Brain microvascular endothelial cell (primary cell): Measurements from ENCODE around the gene ENDOU.

ENCODE experiments used
- DNase-seq: peaks from one replicate; pipeline ENCODE4 v3.0.0-alpha.2; 2020
- H3K27ac ChIP-seq: fragments of 250-450 bp; sonication (Bioruptor Pico); 2 replicates; pipeline ENCODE4 v1.5.1; 2020; ENCODE audit warnings: mild to moderate bottlenecking, moderate library complexity
- H3K27me3 ChIP-seq: fragments of 250-450 bp; sonication (Bioruptor Pico); replicated peaks from 2 replicates; pipeline ENCODE4 v1.5.1; 2020; ENCODE audit warnings: mild to moderate bottlenecking
- H3K36me3 ChIP-seq: fragments of 250-450 bp; sonication (Bioruptor Pico); replicated peaks from 2 replicates; pipeline ENCODE4 v1.5.1; 2020; ENCODE audit warnings: mild to moderate bottlenecking
- H3K4me3 ChIP-seq: 2 replicates; pipeline ENCODE4 v1.5.1; 2011; ENCODE audit warnings: low read depth, mild to moderate bottlenecking, control low read depth, low read length, moderate library complexity
- in situ Hi-C: cut with HindIII; loops from 2 replicates; pipeline ENCODE4 v1.10.0; 2017; ENCODE audit warnings: low sequenced_read_pairs, low pct_ligation_motif_present
- TF ChIP-seq, protein P1 (sequence below): IDR thresholded peaks from 2 replicates; pipeline ENCODE4 v1.5.1; 2011; ENCODE audit warnings: low read depth, mild to moderate bottlenecking, moderate library complexity, low read length, control low read depth, inconsistent platforms; ENCODE audit errors: missing control alignments

ENDOU gene

DNA sequence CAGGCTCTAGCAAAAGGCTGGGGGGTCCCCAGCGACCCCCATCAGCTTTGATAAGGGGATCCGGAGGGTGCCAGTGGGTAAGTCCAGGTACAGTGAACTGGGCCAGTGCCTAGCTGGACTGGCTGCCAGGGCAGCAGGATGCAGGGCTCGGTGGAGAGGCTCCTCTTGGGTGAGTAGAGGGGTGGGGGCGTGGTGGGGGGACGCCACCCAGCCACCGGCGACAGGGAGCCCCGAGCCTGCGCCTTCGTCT lies 33.2 kb upstream of the ENDOU start:
- TF ChIP-seq, protein P1, sequence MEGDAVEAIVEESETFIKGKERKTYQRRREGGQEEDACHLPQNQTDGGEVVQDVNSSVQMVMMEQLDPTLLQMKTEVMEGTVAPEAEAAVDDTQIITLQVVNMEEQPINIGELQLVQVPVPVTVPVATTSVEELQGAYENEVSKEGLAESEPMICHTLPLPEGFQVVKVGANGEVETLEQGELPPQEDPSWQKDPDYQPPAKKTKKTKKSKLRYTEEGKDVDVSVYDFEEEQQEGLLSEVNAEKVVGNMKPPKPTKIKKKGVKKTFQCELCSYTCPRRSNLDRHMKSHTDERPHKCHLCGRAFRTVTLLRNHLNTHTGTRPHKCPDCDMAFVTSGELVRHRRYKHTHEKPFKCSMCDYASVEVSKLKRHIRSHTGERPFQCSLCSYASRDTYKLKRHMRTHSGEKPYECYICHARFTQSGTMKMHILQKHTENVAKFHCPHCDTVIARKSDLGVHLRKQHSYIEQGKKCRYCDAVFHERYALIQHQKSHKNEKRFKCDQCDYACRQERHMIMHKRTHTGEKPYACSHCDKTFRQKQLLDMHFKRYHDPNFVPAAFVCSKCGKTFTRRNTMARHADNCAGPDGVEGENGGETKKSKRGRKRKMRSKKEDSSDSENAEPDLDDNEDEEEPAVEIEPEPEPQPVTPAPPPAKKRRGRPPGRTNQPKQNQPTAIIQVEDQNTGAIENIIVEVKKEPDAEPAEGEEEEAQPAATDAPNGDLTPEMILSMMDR: no peak
- Histone ChIP-seq H3K4me3 (peak overlapping the region; percentile 63), H3K27ac (no peak overlapping the region), H3K36me3 (no peaks in the 10 kb centered on the region), H3K27me3 (no peaks in the 10 kb centered on the region)
- in situ Hi-C loops: no loop called here
- DNase-seq: no peak

DNA sequence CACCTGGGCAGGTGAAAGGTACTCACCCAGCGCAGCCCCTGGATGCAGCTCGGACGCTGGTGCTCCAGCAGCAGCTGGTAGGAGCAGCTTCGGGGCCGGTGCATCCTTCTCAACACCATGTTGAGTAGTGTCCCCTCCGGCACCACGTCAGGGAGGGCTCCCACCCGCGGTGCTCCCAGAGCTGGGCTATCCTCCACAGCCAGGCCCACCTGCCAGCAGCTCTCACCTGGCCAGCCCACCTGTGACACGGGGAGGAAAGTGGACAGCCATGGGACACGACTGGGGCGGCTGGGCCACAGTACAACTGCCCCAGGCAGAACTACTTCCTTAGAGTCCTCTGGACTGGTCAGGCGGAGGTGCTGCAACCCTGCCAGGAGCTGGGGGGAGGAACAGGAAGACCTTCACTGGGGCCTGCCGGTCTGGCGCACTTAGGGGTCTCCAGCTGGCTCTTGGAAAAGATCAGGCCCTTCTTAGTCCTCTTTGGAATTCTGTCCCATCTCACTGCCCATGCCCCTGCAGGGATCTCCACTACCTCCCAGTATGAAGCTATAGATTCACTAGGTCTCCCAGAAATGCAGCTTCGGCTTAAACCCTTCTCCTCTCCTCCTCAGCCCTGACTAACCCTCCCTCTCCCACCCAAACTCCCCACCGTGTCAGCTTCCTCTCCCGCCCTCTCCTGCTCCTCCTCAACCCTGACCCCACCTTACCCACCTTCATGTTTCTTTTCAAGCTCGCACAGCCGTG lies 32.7 kb upstream of the ENDOU start:
- TF ChIP-seq, protein P1: no peak
- Histone ChIP-seq H3K27ac (no peak overlapping the region), H3K27me3 (no peaks in the 10 kb centered on the region), H3K4me3 (peak overlapping the region; percentile 63), H3K36me3 (no peaks in the 10 kb centered on the region)
- in situ Hi-C loops: no loop called here
- DNase-seq: no peak

DNA sequence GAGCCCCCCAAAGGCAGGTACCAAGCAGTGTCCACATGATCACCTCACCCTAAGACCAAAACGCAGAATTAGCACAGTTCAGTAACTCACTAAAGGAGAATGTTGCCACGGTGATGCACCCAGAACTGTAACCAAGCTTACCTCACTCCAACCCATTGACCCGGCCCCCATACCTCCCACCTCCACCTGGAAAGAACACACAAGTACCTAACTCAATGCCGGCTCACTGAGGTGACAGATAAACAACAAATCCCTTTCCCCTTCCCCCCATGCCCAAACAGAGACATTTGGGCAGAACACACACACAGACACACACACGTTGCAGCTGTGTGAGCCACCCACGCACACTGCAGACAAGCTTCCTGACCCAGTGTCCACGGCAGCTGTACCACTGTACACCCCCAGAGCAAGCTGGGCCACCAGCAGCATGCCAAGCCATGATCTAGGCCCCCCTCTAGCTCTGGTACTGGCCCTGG lies 32.1 kb upstream of the ENDOU start:
- DNase-seq: no peak
- H3K27ac ChIP-seq: no peak overlapping the region
- no peaks in the 10 kb centered on the region for H3K36me3 ChIP-seq
- in situ Hi-C loops: no loop called here
- H3K27me3 ChIP-seq: no peaks in the 10 kb centered on the region
- H3K4me3 ChIP-seq: no peak overlapping the region
- TF ChIP-seq, protein P1: no peak

DNA sequence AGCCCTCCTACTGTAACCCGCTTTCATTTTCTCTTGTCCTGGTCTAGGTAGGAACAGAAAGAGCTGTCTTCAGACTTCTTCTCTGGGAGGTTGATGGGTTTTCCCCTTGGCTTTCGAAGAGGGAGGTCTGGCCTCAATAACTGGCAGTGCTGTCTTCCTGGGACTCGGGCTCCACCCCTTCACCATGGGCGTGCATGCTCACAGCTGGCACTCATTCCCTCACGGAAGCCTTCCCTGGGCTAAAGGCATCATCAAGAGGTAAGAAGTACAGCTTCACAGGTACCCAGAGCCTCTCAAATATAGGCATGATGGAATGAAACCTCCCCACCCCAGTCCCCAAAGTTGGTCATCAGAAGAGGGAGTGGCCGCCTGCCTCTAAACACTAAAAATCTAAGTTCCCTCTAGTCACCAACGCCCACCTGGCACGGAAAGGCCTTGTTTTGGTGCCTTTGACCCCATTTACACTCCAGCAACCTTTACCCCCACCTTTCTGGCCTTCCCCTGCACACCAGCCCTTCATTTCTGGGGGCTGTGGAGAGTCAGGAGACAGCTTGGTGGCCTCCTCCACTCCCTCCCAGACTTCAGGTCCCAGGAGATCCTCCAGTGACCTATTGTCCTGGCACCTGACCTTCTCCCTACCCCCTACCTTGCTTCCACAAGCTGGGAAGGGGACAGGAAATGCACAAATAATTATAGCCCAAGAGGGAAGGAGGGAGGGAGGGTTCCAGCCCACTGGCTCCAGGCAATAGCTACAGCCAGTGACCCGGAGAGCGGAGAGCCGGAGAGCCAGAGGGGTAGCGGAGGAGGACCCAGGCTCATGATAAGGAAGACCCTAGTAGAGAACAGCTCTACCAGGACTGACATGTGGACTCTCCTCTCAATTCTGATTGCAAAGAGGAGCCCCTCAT lies 30.6 kb upstream of the ENDOU start:
- Histone ChIP-seq H3K4me3 (no peak overlapping the region), H3K27ac (no peak overlapping the region), H3K27me3 (no peaks in the 10 kb centered on the region), H3K36me3 (no peaks in the 10 kb centered on the region)
- TF ChIP-seq, protein P1: no peak
- DNase-seq: no peak
- in situ Hi-C loops: no loop called here

DNA sequence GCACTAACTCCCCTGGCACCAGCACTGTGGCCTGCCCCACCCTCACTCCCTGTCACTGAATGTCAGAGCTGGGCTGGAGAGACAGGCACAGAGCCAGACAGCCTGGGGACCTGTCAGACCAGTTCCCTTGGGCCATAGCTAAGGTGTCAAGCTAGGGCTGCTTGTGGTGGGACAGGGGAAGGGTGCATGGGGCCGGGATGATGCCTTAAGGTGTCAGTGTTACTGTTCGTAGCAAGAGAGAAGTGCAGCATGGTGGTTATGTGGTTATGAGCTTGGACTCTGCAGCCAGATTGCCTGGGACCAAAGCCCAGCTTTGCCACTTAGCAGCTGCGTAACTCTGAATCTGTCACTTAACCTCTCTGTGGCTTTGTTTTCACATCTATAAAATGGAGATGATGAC lies 29.6 kb upstream of the ENDOU start:
- TF ChIP-seq, protein P1: no peak

More for the DNA sequence above, 29.6 kb upstream of the ENDOU start:
- H3K27me3 ChIP-seq: no peaks in the 10 kb centered on the region
- DNase-seq: no peak
- no peak overlapping the region for H3K27ac ChIP-seq
- no peak overlapping the region for H3K4me3 ChIP-seq
- in situ Hi-C loops: no loop called here
- H3K36me3 ChIP-seq: no peaks in the 10 kb centered on the region
